Ascending aorta (tissue), 2 donors: ENCODE data around the gene HTT. TPM values are rescaled to one million over a fixed set of nuclear protein-coding genes. Genes with fewer than 3 reads are reported as not detected.
A peak's percentile ranks its signal among the peaks of the same experiment; 100 is the strongest.

Experiments
- DNase-seq, 2 donors: peaks; one replicate each; pipeline ENCODE4 v3.0.0-alpha.2; 2019; ENCODE audit warnings: low spot score in 2 of 2
- H3K27ac ChIP-seq, 2 donors: fragments of 200-600 bp; sonication (generic); one replicate each; pipeline ENCODE4 v1.5.1; 2016 to 2017; ENCODE audit warnings: mild to moderate bottlenecking in 1 of 2
- H3K27me3 ChIP-seq: fragments of 200-600 bp; sonication (generic); one replicate; pipeline ENCODE4 v1.5.1; 2017
- H3K36me3 ChIP-seq, 2 donors: fragments of 200-600 bp; sonication (generic); one replicate each; pipeline ENCODE4 v1.5.1; 2016
- H3K4me1 ChIP-seq, 2 donors: fragments of 200-600 bp; sonication (generic); one replicate each; pipeline ENCODE4 v1.5.1; 2016 to 2017; ENCODE audit warnings: mild to moderate bottlenecking in 1 of 2
- H3K4me3 ChIP-seq, 2 donors: fragments of 200-600 bp; sonication (generic); one replicate each; pipeline ENCODE4 v1.5.1; 2016 to 2017; ENCODE audit warnings: mild to moderate bottlenecking in 1 of 2
- H3K9me3 ChIP-seq, 2 donors: fragments of 200-600 bp; sonication (generic); one replicate each; pipeline ENCODE4 v1.5.1; 2016
- intact Hi-C: fragments of 100-400 bp; cut with DNase I; formaldehyde crosslinking; loops from one replicate; pipeline ENCODE4 v1.15.1; 2023
- total RNA-seq: library from RNA; depleted of rRNA; stranded (reverse); fragments of >200 nt; gene quantifications from one replicate; pipeline ENCODE4 v1.1.0, GENCODE V29; 2016
- TF ChIP-seq, protein P1 (sequence below), 3 experiments: fragments of 200-600 bp in 2 of 3; fragments of 450-650 bp in 1 of 3; sonication (generic) in 2 of 3; IDR thresholded peaks; one replicate each; pipeline ENCODE4 v1.5.1; 2016 to 2019; ENCODE audit warnings: antibody characterized with exemption in 3 of 3, mild to moderate bottlenecking in 1 of 3, moderate library complexity in 1 of 3

HTT gene
- total RNA-seq, 1 donor from 2014 or later = 23.7 TPM

DNA sequence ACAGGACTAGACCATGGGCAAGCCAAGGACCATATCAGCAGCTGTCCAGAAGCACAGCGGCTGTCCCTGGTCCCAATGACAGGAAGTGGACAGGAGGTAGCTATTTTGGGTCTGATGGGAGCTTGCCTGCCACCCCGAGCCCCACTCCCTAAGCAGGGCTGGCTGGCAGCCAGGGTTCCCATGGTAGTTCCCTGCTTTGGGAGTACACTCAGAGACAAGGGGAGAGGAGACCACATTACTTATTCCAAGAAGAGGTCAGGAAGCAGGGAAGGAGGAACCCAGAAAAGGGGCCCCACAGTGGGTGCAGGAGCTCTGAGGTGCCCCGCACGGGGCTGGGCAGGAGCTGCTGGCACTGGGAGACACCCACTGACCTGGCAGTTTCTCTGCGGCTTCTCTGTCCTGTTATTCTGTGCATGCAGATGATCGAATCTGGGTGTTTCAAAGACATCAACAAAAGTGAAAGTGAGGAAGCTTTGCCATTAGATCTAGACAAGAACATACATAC lies 36.5 kb upstream of the HTT start:
- no peaks in the 10 kb centered on the region for H3K9me3 ChIP-seq
- H3K4me3 ChIP-seq = peak overlapping the region; percentile 36 to 46
- H3K4me1 ChIP-seq = peaks cover 3 to 9% of the 10 kb centered on the region in 2 donors
- no peaks in the 10 kb centered on the region for H3K27me3 ChIP-seq
- no peak overlapping the region for H3K27ac ChIP-seq
- H3K36me3 ChIP-seq = no peaks in the 10 kb centered on the region
- intact Hi-C loops = loop anchor here (1.0 to 5.0 kb wide), 2 partner anchors 75 to 276 kb away; partner anchors contain the start of genes GRK4 and NOP14
- peak in 1 of 2 donors; percentile 69 for DNase-seq
- TF ChIP-seq, protein P1, sequence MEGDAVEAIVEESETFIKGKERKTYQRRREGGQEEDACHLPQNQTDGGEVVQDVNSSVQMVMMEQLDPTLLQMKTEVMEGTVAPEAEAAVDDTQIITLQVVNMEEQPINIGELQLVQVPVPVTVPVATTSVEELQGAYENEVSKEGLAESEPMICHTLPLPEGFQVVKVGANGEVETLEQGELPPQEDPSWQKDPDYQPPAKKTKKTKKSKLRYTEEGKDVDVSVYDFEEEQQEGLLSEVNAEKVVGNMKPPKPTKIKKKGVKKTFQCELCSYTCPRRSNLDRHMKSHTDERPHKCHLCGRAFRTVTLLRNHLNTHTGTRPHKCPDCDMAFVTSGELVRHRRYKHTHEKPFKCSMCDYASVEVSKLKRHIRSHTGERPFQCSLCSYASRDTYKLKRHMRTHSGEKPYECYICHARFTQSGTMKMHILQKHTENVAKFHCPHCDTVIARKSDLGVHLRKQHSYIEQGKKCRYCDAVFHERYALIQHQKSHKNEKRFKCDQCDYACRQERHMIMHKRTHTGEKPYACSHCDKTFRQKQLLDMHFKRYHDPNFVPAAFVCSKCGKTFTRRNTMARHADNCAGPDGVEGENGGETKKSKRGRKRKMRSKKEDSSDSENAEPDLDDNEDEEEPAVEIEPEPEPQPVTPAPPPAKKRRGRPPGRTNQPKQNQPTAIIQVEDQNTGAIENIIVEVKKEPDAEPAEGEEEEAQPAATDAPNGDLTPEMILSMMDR (IDR thresholded peaks at IDR 0.05) = no peak

DNA sequence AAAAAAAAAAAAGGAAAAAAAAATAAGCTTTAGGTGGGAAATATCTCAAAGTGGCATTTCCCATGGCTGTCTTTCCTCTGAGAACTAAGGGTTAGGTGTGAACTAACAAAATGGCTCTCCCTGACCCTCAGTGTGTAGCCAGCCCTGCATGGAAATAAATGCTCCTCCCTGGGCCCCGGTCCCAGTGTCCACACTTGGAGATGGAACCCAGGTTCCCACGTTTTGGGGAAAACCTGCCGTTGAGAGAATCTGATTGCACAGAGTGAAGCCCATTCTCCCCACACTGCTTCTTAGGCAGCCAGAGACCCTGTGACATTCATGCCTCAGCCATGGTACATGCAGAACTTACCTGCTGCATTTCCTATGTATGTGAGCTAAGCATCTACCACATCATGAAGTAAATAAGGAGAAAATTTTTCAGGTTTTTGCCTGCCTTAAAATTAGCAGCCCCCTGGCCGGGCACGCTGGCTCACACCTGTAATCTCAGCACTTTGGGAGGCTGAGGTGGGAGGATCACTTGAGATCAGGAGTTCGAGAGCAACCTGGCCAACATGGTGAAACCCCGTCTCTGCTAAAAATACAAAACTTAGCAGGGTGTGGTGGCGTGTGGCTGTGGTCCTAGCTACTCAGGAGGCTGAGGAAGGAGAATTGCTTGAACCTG lies 34.6 kb upstream of the HTT start:
- Histone ChIP-seq H3K9me3 (no peaks in the 10 kb centered on the region), H3K27me3 (no peaks in the 10 kb centered on the region), H3K27ac (no peak overlapping the region), H3K36me3 (no peaks in the 10 kb centered on the region), H3K4me3 (no peak overlapping the region), H3K4me1 (peaks cover 3 to 9% of the 10 kb centered on the region in 2 donors)
- intact Hi-C loops = loop anchor here (5.0 kb wide), 1 partner anchor 278 kb away; no protein-coding TSS in a partner anchor
- DNase-seq = peak in 1 of 2 donors; percentile 40
- TF ChIP-seq, protein P1 (IDR thresholded peaks at IDR 0.05) = no peak

DNA sequence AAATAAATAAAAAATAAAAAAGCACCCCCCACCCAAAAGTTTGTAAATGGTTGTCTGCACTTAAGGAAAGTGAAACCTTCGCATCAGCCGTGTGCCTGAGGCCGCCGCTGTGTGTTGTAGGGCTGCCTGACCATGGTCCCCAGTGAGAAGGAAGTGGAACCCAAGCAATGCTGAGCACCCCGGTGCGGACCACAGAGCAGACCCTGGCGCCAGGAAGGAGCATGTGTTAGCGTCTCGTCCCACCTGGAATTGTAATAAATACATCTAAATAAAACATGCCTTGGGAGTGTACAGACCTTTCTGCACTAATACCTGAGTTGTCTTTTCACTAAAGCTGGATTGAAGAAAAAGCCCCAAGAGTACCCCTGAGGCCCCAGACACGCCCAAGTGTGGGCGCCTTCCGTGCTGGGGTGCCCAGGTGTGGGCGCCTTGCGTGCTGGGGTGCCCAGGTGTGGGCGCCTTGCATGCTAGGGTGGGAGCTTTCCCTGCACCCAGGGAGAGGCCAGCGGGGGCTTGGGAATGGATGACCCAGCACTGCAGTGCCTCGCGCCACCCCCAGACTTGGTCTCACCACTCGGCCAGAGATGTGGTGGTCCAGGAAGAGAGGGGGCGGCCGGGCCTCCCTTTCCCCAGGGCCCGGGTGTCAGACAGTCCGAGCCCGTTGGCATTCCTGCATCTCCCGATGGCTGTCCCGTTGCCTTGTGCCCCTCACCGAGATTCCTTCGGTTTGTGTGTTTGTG lies 33.9 kb upstream of the HTT start:
- Histone ChIP-seq H3K36me3 (no peaks in the 10 kb centered on the region), H3K4me3 (peak overlapping the region in 1 of 2 donors; percentile 70), H3K4me1 (peaks cover 3 to 9% of the 10 kb centered on the region in 2 donors), H3K27ac (no peak overlapping the region), H3K9me3 (no peaks in the 10 kb centered on the region), H3K27me3 (no peaks in the 10 kb centered on the region)
- DNase-seq = peak in 1 of 2 donors; percentile 58
- intact Hi-C loops = no loop called here
- TF ChIP-seq, protein P1 (IDR thresholded peaks at IDR 0.05) = no peak

DNA sequence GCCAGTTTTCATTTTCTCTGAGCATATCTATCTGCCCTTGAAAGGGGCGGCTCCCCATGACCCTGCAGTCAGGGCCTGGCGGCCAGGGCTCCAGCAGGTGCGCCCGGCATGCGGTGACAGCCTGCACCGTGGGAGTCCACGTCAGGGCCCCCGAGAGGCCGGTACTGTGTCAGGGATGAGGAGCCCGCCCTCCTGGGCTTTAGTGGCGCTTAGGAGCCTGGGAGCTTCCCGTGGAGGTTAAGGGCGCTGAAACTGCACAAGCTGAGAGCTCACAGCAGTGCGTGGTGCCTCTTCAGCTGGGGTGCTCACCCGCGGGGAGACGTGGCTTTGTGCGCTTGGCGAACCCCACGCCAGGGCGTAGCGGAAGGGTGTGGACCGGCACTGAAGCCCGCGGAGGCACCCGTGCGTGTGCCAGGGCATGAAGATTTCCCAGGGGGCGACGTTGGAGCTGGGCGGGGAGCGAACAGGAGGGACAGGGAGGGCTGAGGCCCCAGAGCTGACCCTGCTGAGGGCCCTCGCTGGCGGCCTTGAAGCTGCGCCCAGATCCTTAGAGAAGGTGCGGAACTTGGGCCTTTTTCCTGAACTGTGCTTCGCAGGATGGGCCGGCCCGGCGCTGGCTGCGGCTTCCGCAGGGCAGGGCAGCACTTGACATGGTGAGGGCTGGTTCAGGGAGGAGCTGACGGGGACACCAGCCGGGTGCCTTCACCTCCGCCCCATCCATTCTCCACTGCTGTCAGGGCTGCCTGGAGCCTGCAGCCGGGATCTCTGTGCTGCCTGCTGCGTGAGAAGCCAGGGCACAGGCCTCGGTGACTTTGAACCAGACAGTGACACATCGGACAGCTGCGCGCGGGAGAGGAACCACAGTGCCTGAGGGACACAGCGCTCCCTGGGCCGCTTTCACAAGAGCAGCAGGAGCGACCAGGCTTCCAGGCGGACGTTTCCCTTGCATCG lies 33.0 kb upstream of the HTT start:
- DNase-seq = peak; percentile 17 to 79
- Histone ChIP-seq H3K4me1 (peaks cover 3 to 9% of the 10 kb centered on the region in 2 donors), H3K36me3 (no peaks in the 10 kb centered on the region), H3K27ac (peak overlapping the region; percentile 28 to 44), H3K9me3 (no peaks in the 10 kb centered on the region), H3K27me3 (no peaks in the 10 kb centered on the region), H3K4me3 (peak overlapping the region; percentile 60 to 70)
- TF ChIP-seq, protein P1 (IDR thresholded peaks at IDR 0.05) = no peak
- intact Hi-C loops = no loop called here

DNA sequence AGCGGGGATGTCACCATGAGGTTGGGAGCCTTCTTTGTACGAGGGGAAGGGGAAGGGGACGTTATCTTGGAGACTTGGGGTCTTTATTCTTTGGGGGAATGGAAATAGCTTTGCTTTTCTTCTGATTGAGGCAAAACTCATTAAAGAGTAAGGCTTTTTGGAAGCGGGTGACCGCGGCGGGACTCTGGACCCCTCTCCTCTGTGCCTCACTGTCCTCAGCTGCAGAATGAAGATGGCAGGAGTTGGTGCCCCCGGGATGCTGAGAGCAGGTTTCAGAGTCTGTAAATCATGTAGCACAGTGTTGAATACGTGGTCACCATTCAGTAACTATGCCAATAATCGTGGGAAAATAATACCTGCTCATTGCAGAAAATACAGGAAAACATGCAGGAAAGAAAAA lies 32.3 kb upstream of the HTT start:
- intact Hi-C loops = no loop called here
- no peaks in the 10 kb centered on the region for H3K36me3 ChIP-seq
- H3K27me3 ChIP-seq = no peaks in the 10 kb centered on the region
- peak overlapping the region in 1 of 2 donors; percentile 44 for H3K27ac ChIP-seq
- TF ChIP-seq, protein P1 (IDR thresholded peaks at IDR 0.05) = no peak
- H3K4me1 ChIP-seq = peaks cover 3 to 9% of the 10 kb centered on the region in 2 donors
- H3K4me3 ChIP-seq = peak overlapping the region; percentile 60 to 70
- H3K9me3 ChIP-seq = no peaks in the 10 kb centered on the region
- peak in 1 of 2 donors; percentile 45 for DNase-seq
